ENCODE measurements around the gene ARL13A. TPM values are rescaled to one million over a fixed set of nuclear protein-coding genes. Genes with fewer than 3 reads are reported as not detected.

ARL13A gene
- total RNA-seq, 2 donors from 2014 or later: not detected

DNA sequence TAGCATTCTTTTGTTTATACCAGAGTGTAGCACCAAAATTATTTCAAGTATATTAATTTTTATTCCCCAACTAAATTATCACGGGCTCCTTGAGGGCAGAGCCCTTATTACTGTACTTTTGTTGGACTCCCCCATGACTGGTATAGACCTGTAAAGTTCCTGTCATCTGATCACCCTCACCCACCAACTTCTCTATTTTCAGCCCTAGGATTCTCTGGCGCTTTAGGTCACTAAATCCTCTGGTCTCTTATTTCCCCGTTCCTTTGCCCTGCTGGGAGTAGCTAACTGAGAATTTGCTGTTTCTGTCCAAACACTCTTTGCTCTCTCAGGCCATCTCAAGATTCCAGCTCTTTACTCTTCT lies 37.6 kb upstream of the ARL13A start:
- no peaks in the 10 kb centered on the region for H3K9me3 ChIP-seq
- no peaks in the 10 kb centered on the region for H3K36me3 ChIP-seq
- TF ChIP-seq, protein P1, sequence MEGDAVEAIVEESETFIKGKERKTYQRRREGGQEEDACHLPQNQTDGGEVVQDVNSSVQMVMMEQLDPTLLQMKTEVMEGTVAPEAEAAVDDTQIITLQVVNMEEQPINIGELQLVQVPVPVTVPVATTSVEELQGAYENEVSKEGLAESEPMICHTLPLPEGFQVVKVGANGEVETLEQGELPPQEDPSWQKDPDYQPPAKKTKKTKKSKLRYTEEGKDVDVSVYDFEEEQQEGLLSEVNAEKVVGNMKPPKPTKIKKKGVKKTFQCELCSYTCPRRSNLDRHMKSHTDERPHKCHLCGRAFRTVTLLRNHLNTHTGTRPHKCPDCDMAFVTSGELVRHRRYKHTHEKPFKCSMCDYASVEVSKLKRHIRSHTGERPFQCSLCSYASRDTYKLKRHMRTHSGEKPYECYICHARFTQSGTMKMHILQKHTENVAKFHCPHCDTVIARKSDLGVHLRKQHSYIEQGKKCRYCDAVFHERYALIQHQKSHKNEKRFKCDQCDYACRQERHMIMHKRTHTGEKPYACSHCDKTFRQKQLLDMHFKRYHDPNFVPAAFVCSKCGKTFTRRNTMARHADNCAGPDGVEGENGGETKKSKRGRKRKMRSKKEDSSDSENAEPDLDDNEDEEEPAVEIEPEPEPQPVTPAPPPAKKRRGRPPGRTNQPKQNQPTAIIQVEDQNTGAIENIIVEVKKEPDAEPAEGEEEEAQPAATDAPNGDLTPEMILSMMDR (IDR thresholded peaks at IDR 0.05): no peak
- H3K4me1 ChIP-seq: peaks cover 0 to 10% of the 10 kb centered on the region in 2 donors
- no peak for DNase-seq (ENCODE audit: low spot score)
- H3K27me3 ChIP-seq: no peaks in the 10 kb centered on the region
- no peak overlapping the region for H3K4me3 ChIP-seq
- no peak overlapping the region for H3K27ac ChIP-seq

DNA sequence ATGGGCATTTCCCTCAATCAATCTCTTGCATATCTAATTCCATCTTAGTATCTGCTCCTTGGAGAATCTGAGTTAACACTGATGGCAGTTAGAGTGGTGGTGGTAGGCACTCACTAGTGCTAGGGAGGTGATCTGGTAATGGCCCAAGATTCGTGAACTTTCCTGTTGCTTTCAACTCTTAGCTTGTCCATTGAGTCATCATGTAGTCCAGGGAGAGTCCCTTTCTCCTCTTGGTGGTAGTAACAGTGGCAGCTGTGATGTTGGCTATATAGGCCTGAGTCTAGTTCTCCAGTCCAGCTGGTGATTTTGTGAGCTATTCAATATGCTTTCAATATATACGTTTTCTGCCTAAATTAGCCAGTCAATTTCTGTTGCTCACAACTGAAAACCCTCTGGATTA lies 33.7 kb upstream of the ARL13A start:
- no peaks in the 10 kb centered on the region for H3K4me1 ChIP-seq
- TF ChIP-seq, protein P1 (IDR thresholded peaks at IDR 0.05): no peak

DNA sequence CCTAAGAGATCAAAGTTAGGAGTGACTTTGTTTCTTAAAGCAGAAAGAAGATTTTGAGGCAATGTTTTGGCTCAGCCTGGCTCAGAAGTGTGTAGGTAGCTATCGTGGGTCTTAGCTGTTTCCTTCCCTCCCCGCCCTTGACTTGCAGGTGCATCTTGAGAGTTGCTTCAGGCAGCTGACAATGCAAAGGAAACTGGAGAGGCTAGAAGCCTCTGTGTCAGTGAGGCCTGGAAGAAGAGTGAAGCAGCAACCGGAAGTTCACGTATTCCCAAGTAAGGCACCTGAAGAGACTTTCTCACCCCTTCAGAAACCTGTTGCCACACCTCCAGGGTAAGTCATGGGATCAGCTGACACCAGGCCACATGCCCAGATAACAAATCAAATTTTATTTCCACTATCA lies 30.2 kb upstream of the ARL13A start:
- Histone ChIP-seq H3K27me3 (no peaks in the 10 kb centered on the region), H3K4me1 (no peaks in the 10 kb centered on the region), H3K36me3 (no peaks in the 10 kb centered on the region), H3K9me3 (no peaks in the 10 kb centered on the region), H3K4me3 (no peak overlapping the region), H3K27ac (no peak overlapping the region)
- TF ChIP-seq, protein P1 (IDR thresholded peaks at IDR 0.05): no peak
- DNase-seq (ENCODE audit: low spot score): no peak

More for the DNA sequence above, 33.7 kb upstream of the ARL13A start:
- Histone ChIP-seq H3K4me3 (no peak overlapping the region), H3K36me3 (no peaks in the 10 kb centered on the region), H3K27me3 (no peaks in the 10 kb centered on the region), H3K9me3 (no peaks in the 10 kb centered on the region), H3K27ac (no peak overlapping the region)
- no peak for DNase-seq (ENCODE audit: low spot score)

DNA sequence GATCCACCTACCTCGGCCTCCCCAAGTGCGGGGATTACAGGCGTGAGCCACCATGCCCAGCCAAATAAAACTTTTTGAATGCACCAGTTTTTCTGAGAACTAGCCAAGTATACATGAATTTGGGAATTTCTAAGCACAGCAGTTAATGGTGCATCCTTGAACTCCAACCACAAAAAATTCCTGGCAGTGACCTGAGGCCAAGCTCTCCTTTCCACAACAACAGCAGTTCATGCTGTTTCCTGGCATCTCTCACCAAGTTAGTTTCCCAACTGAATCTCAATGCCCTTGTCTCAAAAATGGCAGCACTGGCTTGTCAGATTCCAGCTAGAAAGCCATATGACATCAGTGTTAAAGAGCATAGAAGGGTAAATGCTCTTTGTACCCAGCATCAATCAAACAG lies 24.9 kb upstream of the ARL13A start:
- Histone ChIP-seq H3K27me3 (no peaks in the 10 kb centered on the region), H3K27ac (no peak overlapping the region), H3K9me3 (no peaks in the 10 kb centered on the region), H3K4me1 (no peaks in the 10 kb centered on the region), H3K4me3 (no peak overlapping the region), H3K36me3 (no peaks in the 10 kb centered on the region)
- DNase-seq (ENCODE audit: low spot score): no peak
- TF ChIP-seq, protein P1 (IDR thresholded peaks at IDR 0.05): no peak

DNA sequence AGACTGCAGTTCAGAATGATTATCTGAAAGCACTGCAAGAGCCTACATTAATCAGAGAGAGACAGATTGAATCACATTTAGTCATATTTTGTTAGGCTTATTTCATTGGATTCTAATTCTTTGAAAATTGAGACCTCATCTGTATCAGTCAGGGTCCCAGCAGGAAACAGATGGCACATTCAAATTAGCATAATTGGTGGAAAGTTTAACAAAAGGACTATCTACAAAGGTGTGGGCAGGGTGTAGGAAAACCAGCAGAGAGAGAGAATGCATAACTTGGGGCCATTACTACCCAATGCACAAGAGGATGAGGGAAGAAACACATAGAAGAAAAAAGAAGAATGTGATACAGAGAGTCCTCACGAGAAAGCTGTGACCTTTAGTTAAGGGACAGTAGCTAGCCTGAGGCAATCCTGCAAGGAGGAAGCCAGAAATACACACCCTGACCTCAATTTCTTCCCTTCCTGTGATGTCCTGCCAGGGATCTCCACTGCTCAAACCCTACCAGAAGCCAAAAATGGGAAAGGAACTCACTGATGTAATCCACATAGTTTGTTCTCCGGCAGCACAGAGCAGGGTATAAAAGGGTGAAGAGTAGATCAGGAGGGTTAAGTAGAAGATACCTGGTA lies 23.1 kb upstream of the ARL13A start:
- no peak overlapping the region for H3K4me3 ChIP-seq

More for the DNA sequence above, 23.1 kb upstream of the ARL13A start:
- TF ChIP-seq, protein P1 (IDR thresholded peaks at IDR 0.05): no peak
- DNase-seq (ENCODE audit: low spot score): no peak
- Histone ChIP-seq H3K4me1 (no peaks in the 10 kb centered on the region), H3K9me3 (no peaks in the 10 kb centered on the region), H3K36me3 (no peaks in the 10 kb centered on the region), H3K27me3 (no peaks in the 10 kb centered on the region), H3K27ac (no peak overlapping the region)

Data from right atrium auricular region (tissue), 2 donors.